GM21447 (cell line): Measurements from ENCODE around the gene STRN4.

Experiments used
- ATAC-seq: cut with Tn5 transposase; IDR thresholded peaks from one replicate; pipeline ENCODE4 v1.9.1; 2021; ENCODE audit not compliant: unreplicated experiment

STRN4 gene

DNA sequence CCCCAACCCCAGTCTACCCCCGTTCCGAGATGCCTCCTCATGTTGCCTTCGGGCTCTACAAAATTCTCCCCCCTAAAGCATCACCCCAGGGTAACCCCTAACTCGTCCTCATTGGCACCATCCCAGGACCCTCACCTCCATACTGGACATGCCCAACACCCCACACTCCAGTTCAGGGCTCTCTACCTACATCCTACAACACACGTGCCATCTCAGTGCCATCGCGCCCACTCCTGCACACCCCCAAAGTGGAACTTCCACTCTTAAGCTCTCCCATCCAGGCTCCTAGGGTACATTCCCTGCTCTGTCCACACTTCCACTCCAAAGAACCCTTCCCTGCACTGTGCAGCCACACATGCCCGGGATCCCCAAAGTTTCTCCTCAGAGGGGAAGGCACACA lies 1.2 kb downstream of the STRN4 start:
- ATAC-seq: no peak

DNA sequence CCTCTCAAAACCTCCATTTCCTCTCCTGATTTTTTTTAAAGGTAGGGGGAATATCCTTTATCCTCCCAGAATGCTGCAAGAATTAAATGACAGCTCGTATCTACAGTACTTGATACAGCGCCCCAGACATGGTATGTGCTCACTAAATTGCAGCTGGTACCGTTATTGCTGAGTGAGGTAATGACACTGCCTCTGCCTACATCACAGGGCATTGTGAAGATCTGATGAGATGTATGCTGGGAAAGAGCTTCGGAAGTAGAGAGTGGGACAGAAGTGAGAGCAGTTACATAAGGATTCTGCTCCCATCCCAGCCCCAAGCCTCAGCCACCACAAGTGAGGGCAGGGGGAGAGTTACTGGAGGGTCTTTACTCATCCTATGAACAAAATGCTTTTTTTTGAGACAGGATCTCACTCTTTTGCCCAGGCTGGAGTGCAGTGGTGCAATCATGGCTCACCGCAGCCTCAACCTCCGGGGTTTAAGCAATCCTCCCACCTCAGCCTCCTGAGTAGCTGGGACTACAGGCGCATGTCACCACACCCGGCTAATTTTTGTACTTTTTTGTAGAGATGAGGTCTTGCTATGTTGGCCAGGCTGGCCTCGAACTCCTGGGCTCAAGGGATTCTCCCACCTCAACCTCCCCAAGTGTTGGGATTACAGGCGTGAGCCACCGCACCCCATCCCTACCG lies 2.1 kb downstream of the STRN4 start:
- ATAC-seq: no peak

DNA sequence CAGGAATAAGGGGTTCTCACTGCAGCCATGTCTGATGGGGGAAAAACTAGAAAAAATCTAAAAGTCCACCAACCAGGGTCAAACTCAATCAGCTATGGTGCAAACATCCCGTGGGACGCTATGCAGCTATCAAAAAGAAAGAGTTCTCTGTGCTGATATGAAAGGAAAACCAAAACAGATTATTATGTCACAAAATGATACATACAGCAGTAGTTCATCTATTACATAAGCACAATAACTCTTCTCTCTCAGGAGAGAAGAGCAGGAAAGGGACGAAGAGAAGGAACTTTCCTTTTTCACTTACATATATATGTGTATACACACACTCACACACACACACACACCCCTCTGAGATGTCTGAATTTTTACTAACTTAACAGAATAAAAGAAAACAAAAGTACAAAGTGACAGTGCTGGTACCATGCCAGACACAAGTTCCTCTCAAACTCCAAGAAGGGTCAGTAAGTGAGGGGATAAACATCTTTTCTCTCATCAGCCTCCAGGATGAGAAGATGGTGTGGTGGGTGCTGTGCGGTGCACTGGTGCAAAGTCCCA lies 3.2 kb downstream of the STRN4 start:
- no peak for ATAC-seq

DNA sequence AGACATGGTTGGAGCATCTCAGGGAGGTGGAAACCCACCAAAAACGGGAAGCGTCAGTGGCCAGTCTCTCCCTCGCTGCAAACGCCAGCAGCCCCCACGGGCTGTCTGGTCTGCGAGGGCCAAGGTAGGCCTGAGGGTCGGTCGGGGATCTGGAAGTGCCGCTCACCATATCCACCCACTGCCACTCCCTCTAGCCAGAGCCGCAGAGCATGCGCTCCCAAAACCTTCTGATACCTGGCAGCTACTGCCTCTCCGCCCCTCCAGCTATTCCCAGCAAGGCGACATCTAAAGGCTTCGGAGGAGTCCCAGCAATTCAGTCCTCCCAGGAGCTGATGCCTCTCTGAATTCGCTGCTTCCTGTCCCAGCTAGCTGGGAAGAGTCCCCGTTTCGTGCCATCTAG lies 4.8 kb downstream of the STRN4 start:
- no peak for ATAC-seq

DNA sequence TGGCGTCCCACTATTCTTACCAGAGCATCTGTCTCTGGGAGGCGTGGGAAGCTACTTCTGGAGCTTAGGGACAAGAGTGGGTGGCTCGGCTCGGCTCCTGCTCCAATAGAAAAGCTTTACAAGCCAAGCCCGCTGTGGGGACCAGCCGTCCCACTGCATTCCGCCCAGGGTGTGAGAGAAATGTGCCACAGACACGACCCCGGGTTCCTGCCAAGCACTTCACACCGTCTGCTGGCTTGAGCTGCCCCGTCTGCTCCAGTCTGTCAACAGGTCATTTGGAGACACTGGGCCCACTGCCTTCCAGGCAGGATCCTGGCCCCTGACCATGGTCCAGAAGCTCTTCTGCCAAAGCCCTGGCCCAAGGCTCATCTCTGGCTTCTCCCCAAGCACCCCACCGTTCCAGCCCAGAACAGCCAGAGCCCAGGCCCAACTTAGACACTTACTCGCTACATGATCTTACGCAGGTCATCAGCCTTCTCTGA lies 6.9 kb downstream of the STRN4 start:
- ATAC-seq: no peak

DNA sequence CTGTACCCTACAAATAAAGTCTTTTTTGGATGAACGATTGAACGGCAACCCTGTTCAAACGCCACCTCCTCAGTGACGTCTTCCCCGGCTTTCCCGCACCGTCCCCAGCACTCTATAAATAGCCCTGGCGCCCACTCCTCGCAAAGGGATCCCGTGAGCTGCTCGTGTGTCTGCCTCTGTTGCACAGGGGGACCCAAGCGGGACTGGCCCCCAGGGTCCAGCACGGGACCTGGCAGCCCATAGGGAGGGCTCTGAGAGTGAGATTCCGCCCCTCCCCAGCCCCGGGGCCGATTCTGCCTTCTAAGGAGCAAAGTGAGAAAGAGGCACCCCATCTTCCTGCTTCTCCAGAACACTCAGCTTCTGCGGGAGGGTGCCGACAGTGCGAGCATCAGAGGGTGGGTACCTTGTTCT lies 8.5 kb downstream of the STRN4 start:
- no peak for ATAC-seq

DNA sequence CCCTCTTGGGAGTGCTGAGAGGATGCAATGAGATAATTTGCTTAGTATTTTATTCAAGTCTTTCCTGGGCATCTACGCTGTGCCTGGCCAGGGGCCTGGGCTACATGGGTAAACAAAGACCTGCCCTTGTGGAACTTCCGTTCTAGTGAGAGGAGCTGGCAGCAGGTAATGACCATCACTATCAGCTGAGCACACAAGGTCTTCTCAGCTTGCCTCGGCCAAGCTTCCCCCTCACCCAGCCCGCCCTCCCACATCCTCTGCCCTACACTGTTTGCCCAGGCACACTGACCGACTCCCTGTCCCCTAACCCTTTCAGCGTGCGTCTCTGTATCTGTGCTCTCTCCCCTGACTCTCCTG lies 9.0 kb downstream of the STRN4 start:
- no peak for ATAC-seq

DNA sequence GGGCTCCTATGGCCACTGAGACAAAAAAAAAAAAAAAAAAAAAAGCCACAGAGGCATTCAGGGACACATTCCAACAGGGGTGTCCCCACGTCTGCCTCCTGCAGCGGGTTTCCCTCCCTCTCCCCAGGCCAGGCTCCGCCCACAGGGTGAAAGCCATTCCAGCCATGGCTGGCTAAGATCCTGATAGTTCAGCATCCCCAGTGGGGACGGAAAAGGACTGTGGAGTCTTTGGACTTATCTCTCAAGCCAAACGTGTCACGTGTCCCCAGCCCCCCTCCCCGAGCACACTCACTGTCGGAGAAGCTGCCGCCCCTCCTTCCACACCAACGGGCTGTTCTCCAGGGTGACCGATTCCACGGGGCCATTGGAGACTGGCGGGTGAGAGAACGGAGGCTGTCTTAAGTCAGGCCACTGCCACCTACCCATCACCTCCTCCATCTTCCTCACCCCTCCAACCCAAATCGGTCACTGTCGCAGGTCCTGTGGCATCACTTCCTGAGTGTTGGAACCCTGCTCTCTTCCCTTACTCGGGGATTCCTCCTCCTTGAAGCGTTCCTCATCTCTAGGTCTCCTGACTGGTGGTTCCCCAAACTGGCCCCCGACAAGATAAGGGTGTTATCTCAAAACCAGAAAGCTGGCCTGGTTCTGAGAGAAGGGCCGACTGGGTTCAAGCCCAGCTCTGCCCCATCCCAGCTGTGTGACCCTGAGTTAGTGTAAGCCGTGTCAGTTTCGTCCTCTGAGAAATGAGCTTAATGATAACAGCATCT lies 9.5 kb downstream of the STRN4 start:
- ATAC-seq: no peak

DNA sequence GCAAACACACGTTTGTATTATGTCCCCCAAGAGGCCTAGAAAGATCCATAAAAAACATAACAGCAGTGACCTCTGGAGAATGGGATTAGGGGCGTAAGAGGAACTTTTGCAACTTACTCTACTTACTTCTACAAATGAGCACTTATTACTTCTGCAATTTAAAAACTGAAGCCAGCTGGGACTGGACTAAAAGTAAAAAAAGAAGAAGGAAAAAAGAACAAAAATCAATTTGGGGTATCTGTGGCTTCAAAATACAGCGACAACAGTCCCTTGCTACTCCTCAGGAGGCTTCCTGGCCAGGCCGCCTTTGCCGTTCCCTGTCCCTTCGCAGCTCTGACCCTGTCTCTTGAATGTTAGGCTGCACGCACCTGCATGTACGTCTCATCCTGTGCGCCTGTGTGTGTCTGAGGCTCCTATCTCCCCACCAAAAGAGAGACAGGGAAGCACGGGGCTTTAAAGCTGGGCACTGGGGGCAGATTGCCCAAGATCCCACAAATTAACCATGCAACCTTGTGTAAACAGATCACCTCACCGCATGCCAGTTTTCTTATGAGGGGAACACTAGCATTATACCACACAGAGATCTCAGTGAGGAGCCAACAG lies 12.5 kb downstream of the STRN4 start:
- ATAC-seq: no peak

DNA sequence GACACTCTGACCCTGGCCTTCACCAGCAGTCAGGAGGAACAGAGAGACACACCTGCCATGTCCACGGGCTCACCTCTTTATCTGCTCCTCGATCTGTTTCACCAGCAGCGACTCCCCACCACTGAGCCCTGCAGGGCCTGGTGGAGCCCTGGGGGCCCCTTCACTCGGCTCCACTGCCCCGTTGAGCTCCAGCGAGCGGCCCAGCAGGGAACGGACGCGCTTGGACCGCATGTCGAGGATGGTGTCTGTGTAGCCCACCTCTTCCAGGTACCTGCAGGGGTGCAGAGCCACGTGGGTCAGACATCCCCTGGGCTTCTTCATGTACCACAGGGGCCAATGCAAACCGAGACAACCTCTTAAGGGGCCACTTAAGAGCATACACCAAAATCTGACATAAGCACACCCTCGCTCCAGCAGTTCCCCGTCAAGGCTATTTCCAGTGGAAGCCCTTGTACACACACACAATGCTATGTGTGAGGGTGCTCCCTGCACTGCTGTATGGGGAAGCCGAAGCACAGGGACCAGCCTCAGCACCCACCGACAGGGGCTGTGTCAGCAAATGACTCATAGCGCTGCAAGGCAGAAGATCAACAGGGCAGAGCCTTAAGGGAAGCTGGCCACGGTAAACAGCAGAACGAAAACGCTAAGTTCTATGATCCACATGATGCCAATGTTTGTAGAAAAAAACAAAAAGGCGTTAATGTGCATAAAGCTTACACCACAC lies 13.1 kb downstream of the STRN4 start:
- no peak for ATAC-seq

DNA sequence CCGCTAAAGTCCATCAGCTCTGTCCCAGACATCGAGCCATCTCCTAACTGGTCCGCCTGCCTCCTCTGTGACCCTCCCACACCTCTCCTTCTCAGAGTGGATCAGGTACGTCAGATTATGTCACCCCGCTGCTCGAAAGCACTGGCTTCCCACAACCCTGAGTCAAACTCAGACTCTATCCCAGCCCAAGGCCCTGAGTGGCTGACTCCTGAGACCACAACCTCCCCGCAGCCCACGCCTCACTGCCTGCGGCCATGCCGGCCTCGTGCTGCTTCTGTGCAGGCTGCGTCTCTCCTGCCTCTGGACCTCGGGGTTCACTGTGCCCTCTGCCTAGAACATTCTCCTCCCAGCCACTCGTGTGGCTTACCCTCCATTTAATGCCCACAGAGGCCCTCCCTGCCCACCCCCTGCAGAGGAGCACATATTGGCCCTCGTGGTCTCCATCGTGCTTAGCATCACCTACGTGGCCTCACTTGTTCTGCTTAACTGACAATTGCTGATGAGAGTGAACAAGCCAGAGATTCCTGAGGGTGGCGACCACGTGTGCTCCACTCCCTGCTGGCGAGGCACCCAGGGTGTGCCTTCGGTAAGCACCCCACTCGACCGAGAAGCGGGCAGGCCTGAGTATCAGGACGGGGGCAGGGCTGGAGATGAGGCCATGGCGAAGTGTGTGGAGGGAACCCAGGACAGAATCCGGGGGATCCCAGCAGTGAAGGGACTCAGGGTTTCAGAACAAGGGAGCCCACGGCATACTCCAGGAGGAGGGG lies 13.9 kb downstream of the STRN4 start:
- ATAC-seq: no peak

DNA sequence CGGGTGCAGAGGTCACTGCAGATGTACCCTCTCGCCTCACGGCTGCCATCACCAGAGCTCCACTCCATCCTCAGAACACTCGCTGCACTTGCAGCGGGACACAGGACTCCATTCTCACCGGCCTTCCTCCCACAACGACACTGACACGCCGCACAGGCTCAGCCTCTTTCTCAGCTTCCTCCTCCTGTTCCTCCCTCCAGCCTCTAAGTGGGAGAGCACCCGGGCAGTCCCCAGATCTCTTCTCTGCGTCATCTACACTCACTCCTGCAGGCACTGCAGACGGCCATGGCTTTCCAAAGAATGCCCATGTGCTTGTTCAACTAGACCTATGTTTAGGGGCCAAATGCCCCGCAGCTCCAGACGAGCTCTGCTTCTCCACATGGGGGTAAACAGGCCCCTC lies 14.7 kb downstream of the STRN4 start:
- no peak for ATAC-seq

DNA sequence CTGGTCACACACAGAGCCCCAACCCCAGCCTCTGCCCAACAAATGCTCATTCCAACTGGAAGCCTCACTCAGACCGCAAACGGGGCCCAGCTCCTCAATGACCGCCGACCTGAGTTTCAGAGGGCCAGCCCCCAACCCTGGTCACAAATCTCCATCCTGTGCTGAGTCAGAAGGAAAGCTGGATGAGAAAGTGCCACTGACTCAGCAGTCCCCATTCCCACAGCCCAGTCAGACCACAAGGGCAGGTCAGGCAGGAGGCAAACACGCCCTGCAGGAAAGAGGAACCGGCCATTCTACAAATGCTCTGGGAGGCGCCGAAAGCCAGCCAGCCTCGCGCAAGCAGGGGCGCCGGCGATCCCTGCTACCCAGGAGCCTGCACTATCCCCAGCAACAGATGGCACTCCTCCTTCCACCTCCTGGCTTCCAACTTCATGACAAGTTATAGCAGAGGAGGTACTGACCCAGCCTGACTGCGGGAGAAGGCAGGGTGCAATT lies 15.2 kb downstream of the STRN4 start:
- no peak for ATAC-seq

DNA sequence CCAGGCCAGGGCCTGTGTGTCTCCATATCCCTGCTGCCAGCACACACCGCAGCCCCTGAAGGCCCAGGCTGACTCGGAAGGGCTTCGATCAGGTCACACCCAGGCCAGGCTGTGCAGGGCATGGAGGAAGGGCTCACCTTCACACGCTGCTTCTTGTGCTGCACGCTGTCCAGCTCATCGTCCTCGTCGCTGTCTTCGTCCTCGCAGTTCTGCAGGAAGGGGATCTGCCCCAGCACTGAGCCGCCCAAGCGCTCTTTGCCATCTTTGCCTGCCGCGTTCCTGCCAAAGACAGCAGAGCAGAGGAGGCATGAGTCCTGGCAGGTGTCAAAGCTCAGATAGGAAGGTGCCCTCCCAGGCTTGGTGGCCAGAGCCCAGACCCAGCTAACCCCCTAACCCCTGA lies 15.7 kb downstream of the STRN4 start:
- no peak for ATAC-seq

DNA sequence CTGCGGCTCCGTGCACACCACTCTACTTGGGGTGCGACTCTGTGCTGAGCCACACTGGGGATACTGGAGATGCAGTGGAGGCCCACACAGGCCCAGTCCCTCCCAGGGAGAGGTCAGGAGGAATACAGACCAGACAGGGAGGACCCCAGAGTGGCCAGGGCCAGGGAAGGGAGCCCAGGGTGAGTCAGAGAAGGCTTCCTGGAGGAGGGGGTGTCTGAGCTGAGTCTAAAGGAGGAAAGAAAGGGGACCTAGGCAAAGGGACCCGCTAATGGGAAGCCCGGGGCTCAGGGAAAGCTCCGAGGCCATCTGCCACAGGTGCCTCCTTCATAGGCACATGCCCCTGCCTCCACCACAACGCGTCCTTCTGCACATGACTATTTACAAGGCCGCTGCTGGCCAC lies 16.1 kb downstream of the STRN4 start:
- no peak for ATAC-seq

DNA sequence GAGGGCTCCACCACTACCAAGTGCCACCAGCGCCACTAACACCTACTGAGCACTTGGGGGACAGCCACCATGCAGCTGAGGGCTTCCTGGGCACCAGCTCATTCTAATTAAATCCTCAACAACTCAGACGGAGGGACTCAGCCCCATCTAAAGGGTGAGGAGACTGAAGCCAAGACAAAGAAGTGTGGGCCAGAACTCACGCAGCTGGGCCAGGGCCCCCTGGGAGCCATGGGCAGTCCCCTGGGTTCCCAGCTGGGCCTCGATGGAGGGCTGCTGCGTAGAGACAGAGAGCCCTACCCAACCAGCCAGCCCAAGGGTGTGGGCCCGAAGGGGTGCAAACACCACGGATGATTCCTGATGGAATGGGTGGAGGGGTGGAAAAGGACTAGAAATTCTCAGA lies 16.6 kb downstream of the STRN4 start:
- no peak for ATAC-seq

DNA sequence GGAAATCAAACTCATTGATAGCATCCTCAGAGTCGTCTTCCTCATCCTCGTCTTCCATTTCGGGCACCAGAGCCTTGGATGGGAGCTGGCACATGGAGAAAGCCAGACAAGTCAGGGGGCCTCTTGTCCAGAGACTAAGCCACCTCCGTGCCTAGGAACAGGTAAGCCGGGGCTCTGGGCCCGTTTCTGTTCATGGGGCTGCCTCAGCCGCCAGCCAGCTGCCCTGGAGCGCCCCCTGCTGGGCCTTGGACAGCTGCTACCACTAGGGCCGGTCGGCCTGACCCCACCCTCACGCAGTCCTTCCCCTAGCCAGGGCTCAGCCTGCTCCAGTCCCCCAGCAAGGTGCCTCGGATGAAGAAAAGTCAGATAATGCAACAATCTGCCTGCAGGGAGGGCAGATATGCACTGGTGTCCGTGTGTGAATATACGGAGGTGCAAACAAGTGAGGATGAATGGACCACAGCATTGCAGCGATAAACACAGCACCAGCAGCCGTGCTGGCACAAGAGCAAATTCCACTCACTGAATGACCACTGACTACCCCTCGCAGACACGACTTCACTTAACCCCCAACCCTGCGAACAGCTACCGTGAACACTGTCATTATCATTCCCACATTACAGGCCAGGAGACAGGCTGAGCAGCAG lies 17.4 kb downstream of the STRN4 start:
- no peak for ATAC-seq

DNA sequence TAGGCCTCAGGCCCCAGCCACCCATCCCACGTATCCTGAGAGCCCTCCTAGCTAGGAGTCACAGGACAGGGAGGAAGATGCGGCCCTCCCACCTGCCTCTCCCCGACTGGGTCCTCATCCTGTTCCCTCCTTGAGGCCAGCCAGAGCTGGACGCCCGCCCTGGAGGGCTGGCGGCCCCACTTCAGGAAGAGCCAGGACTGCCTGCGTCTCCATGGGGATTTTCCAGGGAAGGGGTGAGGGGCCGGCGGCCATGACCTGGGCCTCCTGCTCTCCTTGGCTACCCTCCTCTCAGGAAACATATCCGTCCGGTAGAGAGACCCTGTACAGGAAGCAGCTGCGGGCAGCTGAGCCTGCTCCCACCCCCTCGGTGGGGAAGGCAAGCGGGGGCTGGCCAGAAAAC lies 18.0 kb downstream of the STRN4 start:
- ATAC-seq: no peak

DNA sequence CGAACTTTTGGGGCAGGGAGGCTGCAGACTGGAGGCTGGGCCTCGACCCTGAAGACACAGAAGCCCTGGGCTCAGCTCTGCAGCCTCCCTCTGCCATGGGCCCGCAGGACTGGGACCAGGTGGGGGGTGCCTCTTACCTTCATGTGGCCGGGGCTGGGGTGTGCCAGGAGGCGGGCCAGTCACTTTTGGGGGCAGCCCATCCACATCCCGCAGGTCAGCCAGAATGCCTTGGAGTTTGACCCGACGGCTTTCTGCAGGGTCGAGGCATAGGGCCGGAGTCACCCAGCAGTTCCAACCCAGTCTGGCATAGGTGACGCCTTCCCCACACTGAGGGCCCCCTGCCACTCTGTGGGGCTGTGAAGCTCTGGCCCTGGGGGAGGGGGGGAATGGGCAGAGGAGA lies 18.5 kb downstream of the STRN4 start:
- ATAC-seq: no peak

DNA sequence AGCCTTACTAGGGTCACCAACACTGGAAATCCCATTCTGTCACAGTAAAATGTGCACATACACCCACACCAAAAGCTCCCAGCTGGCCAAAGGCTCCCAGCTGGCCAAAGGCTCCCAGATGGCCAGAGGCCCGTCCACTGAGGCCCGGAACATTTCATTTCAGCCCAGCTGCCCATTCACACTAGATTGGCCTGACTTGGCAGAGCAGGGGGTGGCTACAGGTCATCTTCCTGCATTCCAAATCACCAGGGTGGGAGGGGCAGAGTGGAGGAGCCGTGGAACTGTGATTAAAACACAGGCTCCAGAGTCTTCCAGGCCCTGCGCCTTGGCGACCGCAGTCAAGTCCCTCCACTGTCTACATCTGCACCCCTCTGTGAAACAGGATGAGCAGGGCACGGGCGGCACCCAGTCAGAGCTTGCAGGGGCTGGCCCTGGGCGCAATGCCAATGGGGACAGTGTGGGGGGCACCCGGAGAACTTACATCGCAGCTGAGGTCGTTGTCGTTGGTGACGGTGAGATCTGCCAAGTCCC lies 19.2 kb downstream of the STRN4 start:
- ATAC-seq: no peak
